H9 (cell line): ENCODE results near the gene HSPBP1. TPM values are rescaled to one million over a fixed set of nuclear protein-coding genes. Genes with fewer than 3 reads are reported as not detected.

Experiments
- DNase-seq: peaks from one replicate; pipeline ENCODE4 v3.0.0-alpha.2; 2017
- H2AFZ ChIP-seq: one replicate; pipeline ENCODE4 v1.6.1; 2013; ENCODE audit warnings: mild to moderate bottlenecking, low read length, control low read depth, moderate library complexity
- H2AK5ac ChIP-seq: 2 replicates; pipeline ENCODE4 v1.6.1; 2013; ENCODE audit warnings: low read length, control low read depth, mixed read lengths; ENCODE audit not compliant: insufficient read length
- H2BK120ac ChIP-seq: one replicate; pipeline ENCODE4 v1.6.1; 2013; ENCODE audit warnings: low read depth, mild to moderate bottlenecking, low read length, control low read depth, inconsistent platforms; ENCODE audit not compliant: poor library complexity, severe bottlenecking
- H2BK12ac ChIP-seq: 2 replicates; pipeline ENCODE4 v1.6.1; 2013; ENCODE audit warnings: low read length, control low read depth, mixed read lengths, low read depth; ENCODE audit not compliant: insufficient read length
- H2BK15ac ChIP-seq: 2 replicates; pipeline ENCODE4 v1.6.1; 2013; ENCODE audit warnings: low read depth, low read length, control low read depth
- H2BK20ac ChIP-seq: one replicate; pipeline ENCODE4 v1.6.1; 2013; ENCODE audit warnings: low read depth, mild to moderate bottlenecking, low read length, control low read depth, inconsistent platforms; ENCODE audit not compliant: poor library complexity, severe bottlenecking
- H2BK5ac ChIP-seq: 2 replicates; pipeline ENCODE4 v1.6.1; 2013; ENCODE audit warnings: low read length, control low read depth, mixed read lengths; ENCODE audit not compliant: insufficient read length
- H3K14ac ChIP-seq: 2 replicates; pipeline ENCODE4 v1.6.1; 2013; ENCODE audit warnings: low read length, control low read depth; ENCODE audit not compliant: insufficient read depth
- H3K18ac ChIP-seq: 2 replicates; pipeline ENCODE4 v1.6.1; 2013; ENCODE audit warnings: low read depth, mild to moderate bottlenecking, mixed read lengths, low read length, control low read depth; ENCODE audit not compliant: insufficient read length
- H3K23ac ChIP-seq: 2 replicates; pipeline ENCODE4 v1.6.1; 2013; ENCODE audit warnings: low read length, control low read depth, mixed read lengths, low read depth; ENCODE audit not compliant: insufficient read length
- H3K23me2 ChIP-seq: 2 replicates; pipeline ENCODE4 v1.6.1; 2013; ENCODE audit warnings: low read depth, mild to moderate bottlenecking, mixed read lengths, low read length, control low read depth; ENCODE audit not compliant: insufficient read length, poor library complexity, severe bottlenecking
- H3K27ac ChIP-seq: 2 replicates; pipeline ENCODE4 v1.5.1; 2013; ENCODE audit warnings: low read length, control low read depth, mixed read lengths, low read depth; ENCODE audit not compliant: insufficient read length
- H3K27me3 ChIP-seq: 2 replicates; pipeline ENCODE4 v1.6.1; 2013; ENCODE audit warnings: low read length, control low read depth, inconsistent platforms; ENCODE audit not compliant: insufficient read depth
- H3K4ac ChIP-seq: 2 replicates; pipeline ENCODE4 v1.6.1; 2013; ENCODE audit warnings: low read depth, mild to moderate bottlenecking, control low read depth, inconsistent platforms, low read length, moderate library complexity
- H3K4me1 ChIP-seq: 2 replicates; pipeline ENCODE4 v1.6.1; 2013; ENCODE audit warnings: low read length, control low read depth, inconsistent platforms; ENCODE audit not compliant: insufficient read depth
- H3K4me2 ChIP-seq: 2 replicates; pipeline ENCODE4 v1.6.1; 2013; ENCODE audit warnings: low read length, control low read depth, mixed read lengths; ENCODE audit not compliant: insufficient read length, insufficient read depth
- H3K56ac ChIP-seq: 2 replicates; pipeline ENCODE4 v1.6.1; 2013; ENCODE audit warnings: low read depth, mild to moderate bottlenecking, mixed read lengths, low read length, control low read depth; ENCODE audit not compliant: insufficient read length
- H3K79me1 ChIP-seq: 2 replicates; pipeline ENCODE4 v1.6.1; 2013; ENCODE audit warnings: low read depth, mild to moderate bottlenecking, moderate library complexity, low read length, control low read depth, inconsistent platforms; ENCODE audit not compliant: insufficient read depth, poor library complexity, severe bottlenecking
- H3K79me2 ChIP-seq: 2 replicates; pipeline ENCODE4 v1.6.1; 2013; ENCODE audit warnings: low read length, control low read depth, inconsistent platforms; ENCODE audit not compliant: insufficient read depth
- H3K9ac ChIP-seq: 2 replicates; pipeline ENCODE4 v1.6.1; 2013; ENCODE audit warnings: low read length, control low read depth, mixed read lengths; ENCODE audit not compliant: insufficient read length; ENCODE audit errors: extremely low read depth
- H3K9me3 ChIP-seq: one replicate; pipeline ENCODE4 v1.6.1; 2013; ENCODE audit warnings: low read depth, low read length, inconsistent platforms; ENCODE audit not compliant: control insufficient read depth
- H3T11ph ChIP-seq: one replicate; pipeline ENCODE4 v1.6.1; 2013; ENCODE audit warnings: mild to moderate bottlenecking, low read length, control low read depth, inconsistent platforms
- H4K20me1 ChIP-seq: one replicate; pipeline ENCODE4 v1.6.1; 2013; ENCODE audit not compliant: control insufficient read depth, insufficient read length, insufficient read depth
- H4K5ac ChIP-seq: 2 replicates; pipeline ENCODE4 v1.6.1; 2013; ENCODE audit warnings: low read depth, mild to moderate bottlenecking, mixed read lengths, low read length, control low read depth; ENCODE audit not compliant: insufficient read length
- H4K8ac ChIP-seq: replicated peaks from 2 replicates; pipeline ENCODE4 v1.6.1; 2013; ENCODE audit warnings: low read length, control low read depth, mixed read lengths, low read depth; ENCODE audit not compliant: insufficient read length
- H4K91ac ChIP-seq: 2 replicates; pipeline ENCODE4 v1.6.1; 2013; ENCODE audit warnings: low read depth, mild to moderate bottlenecking, moderate library complexity, mixed read lengths, low read length, control low read depth; ENCODE audit not compliant: insufficient read length
- H3K27ac Mint-ChIP-seq, 3 experiments: 2 replicates in 2 of 3; 3 replicates in 1 of 3; pipeline ENCODE4 v1.8.0; 2020 to 2021; ENCODE audit warnings: mixed read lengths in 3 of 3, mild to moderate bottlenecking in 1 of 3, moderate library complexity in 1 of 3
- H3K27me3 Mint-ChIP-seq: 2 replicates; pipeline ENCODE4 v1.8.0; 2021; ENCODE audit warnings: low read depth, mild to moderate bottlenecking, moderate library complexity, mixed read lengths
- H3K36me3 Mint-ChIP-seq, 3 experiments: 2 replicates in 2 of 3; 3 replicates in 1 of 3; pipeline ENCODE4 v1.8.0; 2020 to 2021; ENCODE audit warnings: low read depth in 3 of 3, mixed read lengths in 3 of 3; ENCODE audit not compliant: insufficient read depth in 1 of 3
- H3K4me1 Mint-ChIP-seq, 2 experiments: 2 replicates each; pipeline ENCODE4 v1.8.0; 2020; ENCODE audit warnings: mixed read lengths in 2 of 2
- H3K4me3 Mint-ChIP-seq, 2 experiments: 2 replicates in 1 of 2; 3 replicates in 1 of 2; pipeline ENCODE4 v1.8.0; 2020 to 2021; ENCODE audit warnings: mild to moderate bottlenecking in 2 of 2, mixed read lengths in 2 of 2, moderate library complexity in 1 of 2
- H3K9me3 Mint-ChIP-seq, 2 experiments: 2 replicates in 1 of 2; 3 replicates in 1 of 2; pipeline ENCODE4 v1.8.0; 2020; ENCODE audit warnings: mild to moderate bottlenecking in 2 of 2, mixed read lengths in 2 of 2, moderate library complexity in 1 of 2
- WGBS: extraction: QIAGEN DNeasy Blood & Tissue Kit; methylation state at CpG from one replicate; pipeline ENCODE4 v1.1.7; 2013; ENCODE audit warnings: missing lambda C conversion rate, low lambda C conversion rate, mixed read lengths; ENCODE audit not compliant: insufficient read length; ENCODE audit errors: extremely low coverage; 5-methylcytosine and 5-hydroxymethylcytosine counted together
- total RNA-seq: library from RNA; stranded (reverse); gene quantifications from 2 replicates; pipeline ENCODE4 v1.2.1, GENCODE V29; 2021
- TF ChIP-seq, protein P1 (sequence below): fragments of 200-600 bp; sonication (generic); conservative IDR thresholded peaks from 3 replicates; pipeline ENCODE4 v1.8.0; 2021; ENCODE audit warnings: antibody characterized with exemption, mild to moderate bottlenecking

The HSPBP1 gene
- total RNA-seq, 1 experiment from 2014 or later, result 47.4 TPM

DNA sequence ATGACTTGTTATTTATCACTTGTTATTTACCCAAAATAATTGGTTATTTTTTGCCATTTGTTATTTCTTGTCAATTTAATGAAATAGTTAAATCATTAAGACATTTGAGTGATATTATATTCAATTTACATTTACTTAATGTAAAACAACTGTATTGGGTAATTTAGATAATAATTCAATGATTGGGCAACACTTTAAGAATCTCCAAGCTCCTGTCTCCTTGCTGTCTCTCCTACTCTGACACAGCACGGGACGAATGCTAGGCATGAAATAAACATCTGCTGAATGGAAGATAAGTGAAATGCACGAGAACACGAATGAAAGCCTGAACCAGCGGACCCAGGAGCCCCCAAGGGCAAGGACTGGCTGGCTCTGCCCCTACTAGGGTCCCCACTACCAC is 15.4 kb downstream of the HSPBP1 start:
- H3K56ac ChIP-seq, result no peak overlapping the region
- H4K5ac ChIP-seq, result no peak overlapping the region
- Mint-ChIP-seq H3K4me3 (no peak overlapping the region), H3K36me3 (peaks cover 10 to 14% (median 12%) of the 10 kb centered on the region in 3 experiments), H3K27ac (no peak overlapping the region), H3K27me3 (no peaks in the 10 kb centered on the region), H3K9me3 (peaks cover 8 to 10% of the 10 kb centered on the region in 2 experiments), H3K4me1 (peaks cover 4 to 13% of the 10 kb centered on the region in 2 experiments)
- H3K4me2 ChIP-seq, result no peak overlapping the region
- H4K91ac ChIP-seq, result no peak overlapping the region
- H3K14ac ChIP-seq, result no peak overlapping the region
- H2BK15ac ChIP-seq, result no peak overlapping the region
- H3K79me1 ChIP-seq, result no peaks in the 10 kb centered on the region
- DNase-seq, result no peak
- H4K20me1 ChIP-seq, result no peaks in the 10 kb centered on the region
- H2BK120ac ChIP-seq, result no peak overlapping the region
- H3K9ac ChIP-seq, result no peak overlapping the region
- H2BK5ac ChIP-seq, result no peak overlapping the region
- H3K23ac ChIP-seq, result no peak overlapping the region
- no peak overlapping the region for H3T11ph ChIP-seq
- H2AFZ ChIP-seq, result no peak overlapping the region
- H3K4me1 ChIP-seq, result no peaks in the 10 kb centered on the region
- WGBS, result no CpG with 5 or more reads among the region's 5 CpGs
- TF ChIP-seq, protein P1, sequence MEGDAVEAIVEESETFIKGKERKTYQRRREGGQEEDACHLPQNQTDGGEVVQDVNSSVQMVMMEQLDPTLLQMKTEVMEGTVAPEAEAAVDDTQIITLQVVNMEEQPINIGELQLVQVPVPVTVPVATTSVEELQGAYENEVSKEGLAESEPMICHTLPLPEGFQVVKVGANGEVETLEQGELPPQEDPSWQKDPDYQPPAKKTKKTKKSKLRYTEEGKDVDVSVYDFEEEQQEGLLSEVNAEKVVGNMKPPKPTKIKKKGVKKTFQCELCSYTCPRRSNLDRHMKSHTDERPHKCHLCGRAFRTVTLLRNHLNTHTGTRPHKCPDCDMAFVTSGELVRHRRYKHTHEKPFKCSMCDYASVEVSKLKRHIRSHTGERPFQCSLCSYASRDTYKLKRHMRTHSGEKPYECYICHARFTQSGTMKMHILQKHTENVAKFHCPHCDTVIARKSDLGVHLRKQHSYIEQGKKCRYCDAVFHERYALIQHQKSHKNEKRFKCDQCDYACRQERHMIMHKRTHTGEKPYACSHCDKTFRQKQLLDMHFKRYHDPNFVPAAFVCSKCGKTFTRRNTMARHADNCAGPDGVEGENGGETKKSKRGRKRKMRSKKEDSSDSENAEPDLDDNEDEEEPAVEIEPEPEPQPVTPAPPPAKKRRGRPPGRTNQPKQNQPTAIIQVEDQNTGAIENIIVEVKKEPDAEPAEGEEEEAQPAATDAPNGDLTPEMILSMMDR, result no peak
- H2BK12ac ChIP-seq, result no peak overlapping the region
- no peak overlapping the region for H3K27ac ChIP-seq
- H2BK20ac ChIP-seq, result no peak overlapping the region
- H2AK5ac ChIP-seq, result no peak overlapping the region
- no peak overlapping the region for H4K8ac ChIP-seq
- H3K23me2 ChIP-seq, result no peaks in the 10 kb centered on the region
- H3K4ac ChIP-seq, result no peak overlapping the region
- H3K18ac ChIP-seq, result no peak overlapping the region
- no peaks in the 10 kb centered on the region for H3K27me3 ChIP-seq
- no peaks in the 10 kb centered on the region for H3K79me2 ChIP-seq
- peaks cover 8% of the 10 kb centered on the region for H3K9me3 ChIP-seq
